IMR-90 (cell line): ENCODE results near the gene CCDC71. TPM values are rescaled to one million over a fixed set of nuclear protein-coding genes. Genes with fewer than 3 reads are reported as not detected.

Source experiments
- CEBPB ChIP-seq: IDR thresholded peaks from 2 replicates; pipeline ENCODE4 v1.6.1; 2012; ENCODE audit warnings: low read depth, low read length, improper control_type of control experiment
- POLR2A ChIP-seq: IDR thresholded peaks from 2 replicates; pipeline ENCODE4 v1.6.1; 2012; ENCODE audit warnings: mild to moderate bottlenecking, low read depth, low read length
- RFX5 ChIP-seq: IDR thresholded peaks from 2 replicates; pipeline ENCODE4 v1.8.0; 2012; ENCODE audit warnings: low read depth, mild to moderate bottlenecking, low read length, moderate library complexity
- polyA plus RNA-seq, 3 experiments: library from polyadenylated mRNA; depleted of rRNA; stranded (reverse); fragments of >200 nt; gene quantifications; 2 replicates each; pipeline ENCODE4 v1.2.3, GENCODE V29; 2012; ENCODE audit warnings: low replicate concordance in 1 of 3
- total RNA-seq: library from RNA; depleted of rRNA; stranded (reverse); fragments of >200 nt; gene quantifications from 2 replicates; pipeline ENCODE4 v1.2.3, GENCODE V29; 2012
- TF ChIP-seq, protein P1 (sequence below): fragments of 150-350 bp; IDR thresholded peaks from 2 replicates; pipeline ENCODE4 v1.6.1; 2016; ENCODE audit warnings: low read depth, mild to moderate bottlenecking, low read length, moderate library complexity, borderline replicate concordance

Gene CCDC71
- total and polyA plus RNA-seq, 2 of the 4 experiments (the other 2 are of a cell fraction), result 29.4 to 35.9 TPM

DNA sequence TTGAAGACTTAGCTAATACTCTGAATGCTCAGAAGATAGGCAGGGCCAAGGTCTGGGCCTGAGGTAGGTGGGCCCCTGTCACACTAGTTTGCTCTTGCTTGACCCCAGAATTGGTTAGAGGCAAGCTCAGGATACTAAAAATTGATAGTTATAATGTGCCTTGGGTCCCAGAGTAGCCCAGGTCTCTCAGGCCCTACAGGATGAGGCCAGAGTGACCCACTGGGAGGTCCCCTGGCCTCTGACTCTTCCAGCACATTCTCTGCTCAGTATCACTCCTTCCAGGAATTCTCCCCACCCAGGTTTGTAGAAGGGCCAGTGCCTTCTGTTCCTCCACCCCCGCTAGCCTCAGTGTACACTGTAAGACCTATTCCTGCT lies 4.6 kb upstream of the CCDC71 start (continued):
- TF ChIP-seq, protein P1, sequence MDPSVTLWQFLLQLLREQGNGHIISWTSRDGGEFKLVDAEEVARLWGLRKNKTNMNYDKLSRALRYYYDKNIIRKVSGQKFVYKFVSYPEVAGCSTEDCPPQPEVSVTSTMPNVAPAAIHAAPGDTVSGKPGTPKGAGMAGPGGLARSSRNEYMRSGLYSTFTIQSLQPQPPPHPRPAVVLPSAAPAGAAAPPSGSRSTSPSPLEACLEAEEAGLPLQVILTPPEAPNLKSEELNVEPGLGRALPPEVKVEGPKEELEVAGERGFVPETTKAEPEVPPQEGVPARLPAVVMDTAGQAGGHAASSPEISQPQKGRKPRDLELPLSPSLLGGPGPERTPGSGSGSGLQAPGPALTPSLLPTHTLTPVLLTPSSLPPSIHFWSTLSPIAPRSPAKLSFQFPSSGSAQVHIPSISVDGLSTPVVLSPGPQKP, result no peak
- TF ChIP-seq POLR2A, result no peak
- no peak for TF ChIP-seq CEBPB
- TF ChIP-seq RFX5, result no peak
